ENCODE results near the gene RNF220.
"Not testable (repeated sequence)": the region's sequence is repeated elsewhere in the genome, so short reads cannot be mapped to it uniquely, and the experiment has no call there.

RNF220 gene

DNA sequence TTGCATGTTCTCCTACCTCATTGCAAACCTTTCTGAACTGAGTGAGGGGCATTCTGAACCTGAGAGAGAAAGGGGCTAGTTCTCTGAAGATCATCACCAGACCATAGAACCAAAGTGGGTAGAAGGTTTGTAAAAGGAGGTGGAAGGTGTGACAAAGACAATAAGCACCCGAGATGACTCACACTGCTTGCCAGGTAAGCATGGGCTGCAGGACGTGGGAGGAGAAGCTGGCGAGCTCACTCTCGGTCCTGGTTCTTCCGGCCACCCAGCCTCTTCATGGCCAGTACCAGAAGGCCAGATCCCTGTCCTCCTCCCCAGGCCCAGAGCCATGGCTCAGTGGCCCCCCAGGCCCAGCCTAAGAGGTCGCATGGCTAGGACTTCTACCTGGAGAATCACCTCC, 140.9 kb downstream of the RNF220 start:
- in situ Hi-C loops (cut with MboI; ENCODE audit: low sequenced_read_pairs): no loop called here

DNA sequence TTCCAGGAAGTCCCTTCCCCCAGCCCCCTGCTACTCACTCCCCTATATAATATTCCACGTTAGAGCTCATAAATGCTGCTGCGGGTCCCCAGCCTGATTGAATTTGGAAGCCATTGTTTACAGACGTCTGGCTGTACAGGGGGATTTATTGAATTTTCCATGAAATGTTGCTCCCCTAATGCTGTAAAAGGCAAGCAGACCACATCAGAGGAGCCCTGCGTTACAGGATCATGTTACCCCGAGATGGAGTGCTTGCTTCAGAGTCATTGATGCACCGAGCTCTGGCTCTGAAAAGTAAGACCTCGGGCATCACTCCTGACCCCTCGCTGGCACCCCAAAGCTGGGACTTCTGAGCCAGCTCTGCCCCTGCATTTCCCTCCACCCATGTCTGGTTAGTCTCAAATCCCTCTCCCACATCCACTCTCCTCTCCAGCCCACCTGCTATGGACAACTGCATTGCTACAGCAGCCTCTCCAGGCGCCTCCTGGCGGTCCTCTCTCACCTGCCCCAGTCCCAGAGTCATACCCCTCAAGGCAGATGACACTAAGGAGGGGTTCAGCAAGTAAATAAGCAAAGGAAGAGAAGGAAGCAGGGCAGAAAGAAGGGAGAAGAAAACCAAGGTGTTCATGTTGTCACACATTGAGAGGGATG, 141.5 kb downstream of the RNF220 start:
- in situ Hi-C loops (cut with MboI; ENCODE audit: low sequenced_read_pairs): no loop called here

DNA sequence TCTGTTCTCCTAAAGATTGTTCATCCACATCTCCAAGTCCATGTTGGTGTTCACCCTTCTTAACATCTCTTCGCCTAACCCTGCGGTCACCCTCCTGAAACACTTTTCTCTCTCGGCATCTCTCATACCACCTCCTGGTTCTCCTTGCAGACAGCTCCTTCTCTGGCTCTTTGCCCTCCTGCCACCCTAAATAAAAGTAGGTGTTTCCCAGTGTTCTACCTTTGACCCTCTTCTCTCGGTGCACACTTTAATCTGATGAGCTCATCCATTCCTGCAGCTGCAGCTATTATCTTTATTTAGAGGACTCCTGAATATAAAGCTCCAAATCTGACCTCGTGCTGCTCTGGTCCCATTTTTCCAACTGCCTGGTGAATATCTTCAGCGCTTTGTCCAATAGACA, 142.3 kb downstream of the RNF220 start:
- in situ Hi-C loops (cut with MboI; ENCODE audit: low sequenced_read_pairs): no loop called here

DNA sequence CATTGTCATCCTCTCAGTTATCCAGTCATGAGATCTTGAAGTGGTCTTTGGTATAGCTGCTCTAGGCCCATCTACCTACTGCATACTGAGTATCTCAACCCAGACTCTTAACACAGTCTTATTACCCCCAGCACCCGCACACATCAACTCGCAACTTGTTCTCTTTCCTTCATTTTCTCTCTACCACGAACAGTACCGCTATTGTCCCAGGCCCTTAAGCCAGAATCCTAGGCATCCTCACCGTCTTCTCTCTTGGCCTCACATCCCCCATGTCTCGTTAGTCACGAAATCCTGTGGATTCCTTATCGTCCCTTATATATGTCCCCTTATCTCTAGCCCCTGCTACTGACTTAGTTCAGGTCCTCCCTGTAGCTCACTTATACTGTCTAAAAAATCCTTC, 142.8 kb downstream of the RNF220 start:
- in situ Hi-C loops (cut with MboI; ENCODE audit: low sequenced_read_pairs): no loop called here

DNA sequence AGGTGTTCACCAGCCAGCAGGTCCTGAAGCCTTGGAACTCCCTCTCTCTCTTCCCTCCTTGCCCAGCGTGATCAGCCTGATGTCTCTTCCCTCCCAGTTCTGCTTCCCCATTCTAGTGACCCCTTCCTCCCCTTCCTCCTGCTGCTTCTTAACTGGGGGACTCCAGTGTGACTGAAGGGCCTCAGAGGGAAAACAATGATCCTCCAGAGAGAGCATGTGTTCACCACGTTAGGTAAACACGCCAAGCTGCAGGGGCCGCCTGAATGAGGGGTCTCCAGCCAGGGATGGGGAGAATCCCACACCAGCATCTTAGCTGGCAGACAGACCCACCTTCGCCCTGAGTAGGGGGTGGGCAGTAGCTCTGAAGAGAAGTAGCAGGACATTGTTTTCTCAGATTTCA, 144.5 kb downstream of the RNF220 start:
- in situ Hi-C loops (cut with MboI; ENCODE audit: low sequenced_read_pairs): no loop called here

DNA sequence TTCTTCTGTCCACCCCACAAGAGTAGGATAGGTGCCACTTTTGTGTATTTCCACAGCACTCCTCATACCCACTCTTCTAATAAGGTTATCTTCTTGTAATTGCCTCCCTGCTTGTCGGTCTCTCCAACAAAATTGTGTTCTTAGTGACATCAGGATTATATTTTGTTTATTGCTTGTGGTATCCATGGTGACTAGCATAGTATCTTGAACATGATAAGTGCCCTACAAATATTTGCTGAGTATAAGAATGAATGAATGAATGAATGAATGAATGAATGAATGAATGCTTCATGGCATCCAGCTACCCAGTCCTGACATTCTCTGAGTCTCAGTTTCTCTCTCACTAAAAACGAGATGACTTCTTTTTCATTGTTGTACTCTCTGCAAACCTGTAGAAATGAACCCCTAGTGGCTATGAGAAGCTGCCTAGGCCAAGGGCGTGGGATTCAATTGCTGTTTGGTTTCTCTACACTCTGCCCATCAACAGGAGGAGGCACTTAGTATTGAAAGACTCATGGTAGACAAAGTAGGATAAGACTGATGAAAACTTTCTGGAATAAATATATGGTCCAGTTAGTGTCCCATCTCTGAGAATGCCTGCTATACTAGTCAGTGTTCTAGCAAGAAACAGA, 148.2 kb downstream of the RNF220 start:
- in situ Hi-C loops (cut with MboI; ENCODE audit: low sequenced_read_pairs): no loop called here

DNA sequence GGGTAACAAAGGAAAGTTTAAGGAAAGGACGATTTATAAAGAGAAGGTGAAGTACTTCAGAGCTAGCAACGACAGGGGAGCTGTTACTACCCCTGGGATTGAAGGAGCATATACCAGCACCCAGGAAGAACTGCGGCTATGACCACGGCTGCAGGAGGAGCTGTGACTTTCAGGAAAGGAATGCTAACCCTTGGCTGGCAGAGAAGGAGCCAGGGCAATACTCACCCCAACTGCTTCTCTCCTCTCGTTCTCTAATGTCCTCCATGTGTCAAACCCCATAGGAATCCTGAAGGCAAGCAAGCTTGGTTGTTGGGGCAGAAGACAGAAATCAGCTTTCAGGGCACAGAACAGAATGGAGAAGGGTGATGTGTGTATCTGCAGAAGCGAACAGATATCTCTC, 148.7 kb downstream of the RNF220 start:
- in situ Hi-C loops (cut with MboI; ENCODE audit: low sequenced_read_pairs): no loop called here

DNA sequence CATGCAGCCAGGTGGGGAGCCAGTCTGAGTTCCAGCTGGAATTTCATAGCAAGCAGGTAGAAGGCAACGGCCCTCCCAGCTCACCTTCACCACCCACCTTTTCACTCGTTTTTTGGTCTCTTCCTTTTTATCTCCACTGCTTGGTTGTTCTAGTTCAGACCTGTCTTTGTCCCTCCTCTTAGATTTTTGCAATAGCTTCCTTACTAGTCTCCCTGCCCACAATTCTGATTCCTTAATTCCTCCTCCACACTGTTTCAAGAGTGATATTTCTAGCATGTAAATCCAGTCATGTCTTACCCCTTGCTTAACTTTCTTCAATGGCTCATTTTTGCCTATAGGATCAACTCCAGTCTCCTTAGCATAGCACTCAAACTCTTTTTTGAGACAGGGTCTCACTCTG, 149.7 kb downstream of the RNF220 start:
- in situ Hi-C loops (cut with MboI; ENCODE audit: low sequenced_read_pairs): no loop called here

DNA sequence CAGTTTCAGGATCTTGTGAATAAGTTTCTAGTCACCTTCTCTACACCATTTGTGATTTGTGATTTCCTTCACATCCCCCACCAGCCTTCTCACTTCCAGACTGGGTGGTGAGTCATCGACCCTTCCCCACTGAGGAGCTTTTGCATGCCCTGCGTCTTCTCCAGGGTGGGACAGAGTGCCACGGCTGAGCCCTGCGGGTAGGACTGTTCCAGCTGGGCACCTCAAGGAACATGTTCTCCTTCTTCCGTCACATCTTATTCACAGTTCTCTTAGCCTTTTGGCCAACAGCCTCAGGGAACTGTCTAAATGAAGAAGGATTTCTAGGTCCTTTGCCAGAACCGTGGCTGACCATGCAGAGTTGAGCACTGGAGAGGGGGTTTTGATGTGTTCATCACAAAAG, 152.7 kb downstream of the RNF220 start:
- in situ Hi-C loops (cut with MboI; ENCODE audit: low sequenced_read_pairs): no loop called here

DNA sequence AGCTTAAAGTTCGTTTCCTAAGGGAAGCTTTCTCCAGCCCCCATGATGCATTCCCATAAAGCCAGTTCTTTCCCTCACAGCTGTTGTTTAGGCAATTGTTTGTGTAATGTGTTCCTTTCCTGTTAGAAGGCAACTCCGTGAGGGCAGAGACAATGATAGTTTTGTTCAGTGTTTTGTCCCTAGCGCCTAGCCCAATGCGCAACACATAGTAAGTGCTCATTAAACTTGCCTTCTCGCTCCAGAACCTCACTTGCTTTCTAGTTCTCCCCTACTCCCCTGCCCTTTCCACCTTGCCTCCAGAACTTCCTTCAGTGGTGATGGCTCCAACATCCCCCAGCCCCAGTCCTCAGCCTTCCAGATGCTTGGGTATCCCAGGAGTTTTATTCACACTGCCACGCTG, 153.8 kb downstream of the RNF220 start:
- in situ Hi-C loops (cut with MboI; ENCODE audit: low sequenced_read_pairs): no loop called here

DNA sequence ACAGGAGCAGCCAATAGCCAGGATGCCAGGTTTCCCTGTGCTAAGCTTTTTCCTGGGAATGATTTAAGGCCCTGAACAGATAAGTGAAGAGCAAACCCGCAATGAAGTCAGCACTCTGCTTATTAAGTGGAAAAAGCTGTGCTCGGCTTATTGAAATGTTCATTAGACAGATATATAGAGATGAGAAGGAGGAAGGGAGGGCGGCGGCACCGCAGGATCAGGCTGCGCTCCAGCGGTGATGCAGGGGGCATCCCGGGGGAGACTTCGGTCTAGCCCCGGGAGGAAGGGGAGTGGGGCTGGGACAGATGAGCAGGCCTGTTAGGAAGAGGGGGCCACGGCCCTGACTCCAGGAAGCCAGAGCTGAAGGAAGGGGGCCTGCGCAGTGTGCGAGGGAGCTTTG, 154.3 kb downstream of the RNF220 start:
- in situ Hi-C loops (cut with MboI; ENCODE audit: low sequenced_read_pairs): no loop called here

DNA sequence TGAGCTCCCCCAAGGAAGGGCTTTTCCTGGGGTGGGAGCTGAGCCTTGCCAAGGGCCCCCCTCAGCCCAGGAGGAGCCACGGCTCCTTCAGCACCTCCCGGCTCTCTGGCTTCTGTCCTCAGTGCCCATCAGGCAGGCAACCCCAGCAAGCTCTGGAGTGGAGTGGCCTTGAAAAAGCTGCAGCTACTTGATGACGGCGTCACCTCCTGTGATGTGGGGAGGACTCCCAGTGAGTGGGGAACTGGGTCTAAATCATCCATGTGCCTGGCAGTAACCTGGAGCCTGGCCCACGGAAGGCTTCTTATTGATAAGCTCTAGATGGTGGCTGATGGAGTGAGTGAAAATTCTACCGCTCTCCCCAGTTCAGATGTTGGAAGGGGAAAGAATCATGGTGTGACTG, 154.9 kb downstream of the RNF220 start:
- in situ Hi-C loops (cut with MboI; ENCODE audit: low sequenced_read_pairs): no loop called here

DNA sequence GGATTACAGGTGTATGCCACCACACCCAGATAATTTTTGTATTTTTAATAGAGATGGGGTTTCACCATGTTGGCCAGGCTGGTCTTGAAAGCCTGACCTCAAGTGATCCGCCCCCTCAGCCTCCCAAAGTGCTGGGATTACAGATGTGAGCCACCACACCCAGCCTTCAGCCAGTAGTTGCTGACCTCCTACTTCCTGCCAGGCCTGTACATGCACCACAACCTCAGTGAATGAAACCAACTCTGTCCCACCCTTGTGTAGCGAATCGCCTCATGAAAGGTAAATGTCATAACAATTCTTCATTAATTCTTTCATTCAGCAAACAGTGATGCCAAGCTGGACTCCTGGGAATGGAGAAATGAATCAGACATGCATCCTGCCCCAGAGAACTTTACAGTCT, 155.6 kb downstream of the RNF220 start:
- in situ Hi-C loops (cut with MboI; ENCODE audit: low sequenced_read_pairs): not testable (repeated sequence)

DNA sequence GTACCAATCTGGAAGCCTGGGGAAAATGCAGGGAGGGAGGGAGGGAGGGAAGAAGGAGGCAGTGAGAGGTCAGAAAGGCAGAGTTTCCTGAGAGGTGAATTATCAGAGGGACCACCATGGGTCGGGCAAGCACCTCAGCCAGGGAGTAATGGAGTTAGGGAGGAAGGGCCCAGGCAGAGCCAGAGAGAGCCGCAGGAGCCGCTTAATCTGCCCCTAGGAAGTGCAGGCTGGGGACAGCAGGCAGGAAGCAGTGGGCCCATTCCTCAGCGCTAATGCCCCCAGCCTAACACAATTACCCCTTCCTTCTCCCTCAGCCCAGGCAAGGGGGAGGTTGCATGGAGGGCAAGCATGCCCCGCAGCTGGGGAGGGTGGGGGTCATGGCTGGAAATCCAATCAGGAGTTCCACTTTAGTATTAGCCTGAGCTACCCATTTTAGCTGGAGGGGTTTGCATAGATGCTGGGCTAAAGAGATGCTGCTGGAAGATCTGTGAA, 160.2 kb downstream of the RNF220 start:
- in situ Hi-C loops (cut with MboI; ENCODE audit: low sequenced_read_pairs): no loop called here

DNA sequence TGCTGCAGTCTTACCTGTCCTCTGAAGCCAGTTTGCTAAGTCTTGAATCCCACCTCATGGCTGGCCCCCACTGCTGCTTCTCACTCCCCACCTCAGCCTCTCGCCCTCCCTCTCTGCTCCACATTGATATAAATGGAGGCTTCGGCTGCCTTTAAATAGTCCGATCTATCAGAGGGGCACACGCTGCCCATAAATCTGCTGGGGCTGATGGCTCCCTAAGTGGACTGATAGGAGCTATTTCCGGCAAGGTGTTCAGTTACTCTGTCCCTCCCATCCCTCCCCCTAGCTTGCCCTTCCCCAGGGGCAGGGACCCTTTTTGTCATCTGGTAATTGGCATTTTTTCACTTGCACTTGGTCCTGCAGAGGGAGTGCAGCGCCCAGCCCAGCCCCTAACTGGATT, 160.8 kb downstream of the RNF220 start:
- in situ Hi-C loops (cut with MboI; ENCODE audit: low sequenced_read_pairs): no loop called here

DNA sequence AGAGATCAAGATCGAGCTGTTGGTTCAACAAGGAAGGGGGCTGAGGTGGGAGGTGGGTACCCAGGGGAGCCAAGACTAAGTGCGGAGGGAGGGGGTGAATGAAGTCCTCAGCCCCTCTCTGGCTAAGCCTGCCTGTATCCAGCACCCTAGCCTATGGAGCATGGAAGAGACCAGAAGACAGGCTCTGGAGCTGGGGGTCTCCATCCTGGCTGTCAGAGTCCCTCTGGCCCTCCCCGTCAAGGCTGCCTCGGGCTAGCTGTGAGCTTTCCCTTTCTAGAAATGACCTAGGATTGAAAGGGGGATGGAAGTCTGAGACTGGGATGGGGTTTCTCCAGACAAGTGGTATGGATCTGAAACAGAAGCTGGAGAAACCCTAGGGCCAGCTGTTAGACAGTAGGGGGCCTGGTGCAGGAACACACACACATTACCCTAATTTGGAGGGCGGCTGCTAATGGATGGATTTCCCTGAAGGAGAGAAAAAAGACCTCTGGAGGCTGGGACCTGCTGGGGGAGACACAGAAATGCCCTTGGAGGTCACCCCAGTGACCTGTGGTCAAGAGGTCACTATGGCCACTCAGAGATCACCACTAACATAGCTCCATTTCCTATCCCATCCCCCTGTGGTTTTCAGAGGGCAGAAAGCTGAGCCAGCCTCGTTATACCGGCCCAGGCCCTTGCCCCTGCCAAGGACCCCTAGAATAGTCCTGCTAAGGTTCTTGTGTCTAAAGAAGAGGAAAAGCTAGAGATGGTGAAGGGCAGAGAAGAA, 161.4 kb downstream of the RNF220 start:
- in situ Hi-C loops (cut with MboI; ENCODE audit: low sequenced_read_pairs): no loop called here

DNA sequence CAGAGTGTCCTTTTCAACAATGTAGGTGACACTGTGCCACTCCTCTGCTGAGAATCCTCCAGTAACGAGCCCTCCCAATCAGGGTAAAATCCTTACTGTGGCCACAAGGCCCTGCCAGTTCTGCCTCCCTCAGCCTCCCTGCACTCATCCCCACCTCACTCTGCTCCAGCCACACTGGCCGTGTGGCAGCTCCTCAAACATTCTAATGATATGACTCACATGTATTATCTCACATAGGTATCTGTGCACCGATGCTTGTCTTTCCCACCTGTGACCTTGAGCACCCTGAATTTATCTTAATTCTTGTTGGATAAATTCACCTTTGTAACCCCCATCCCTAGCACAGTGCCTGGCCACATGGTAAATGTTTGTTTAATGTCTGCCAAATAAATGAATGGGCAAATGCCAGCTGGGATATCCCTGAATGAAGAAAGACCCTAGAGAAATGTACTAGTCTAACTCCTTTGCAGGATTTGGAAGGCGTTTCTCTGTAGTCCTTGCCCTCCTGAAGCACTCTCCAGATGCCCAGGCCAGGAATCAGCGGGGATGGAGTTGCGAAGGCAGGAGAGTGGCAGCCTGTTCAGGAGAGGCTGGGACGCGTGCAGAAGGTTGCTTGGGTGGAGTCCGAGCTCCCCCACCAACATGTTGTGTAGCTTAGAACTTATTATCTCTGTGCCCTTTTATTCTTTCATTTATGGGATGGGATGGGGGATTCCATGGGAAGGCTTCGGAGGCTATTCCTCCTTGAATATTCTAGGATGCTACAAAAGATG, 163.3 kb downstream of the RNF220 start:
- in situ Hi-C loops (cut with MboI; ENCODE audit: low sequenced_read_pairs): no loop called here

DNA sequence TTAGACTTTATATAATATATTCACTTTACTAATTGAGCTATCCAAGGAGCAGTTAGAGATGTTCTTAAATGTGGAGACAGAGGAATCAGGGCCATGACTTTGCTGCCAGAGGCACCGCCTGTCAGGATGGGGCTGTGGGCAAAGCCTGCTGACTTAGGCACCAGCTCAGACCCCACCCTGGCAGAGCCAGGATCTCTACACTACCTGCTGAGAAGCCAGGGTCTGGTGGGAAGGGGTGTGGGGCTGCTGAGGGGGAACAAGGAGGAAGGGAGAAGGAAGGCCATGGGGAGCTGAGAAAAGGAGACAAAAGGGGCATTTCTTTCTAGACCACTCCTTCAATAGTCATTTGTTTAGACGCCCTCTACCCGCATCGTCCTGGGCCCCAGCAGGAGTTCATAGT, 164.4 kb downstream of the RNF220 start:
- in situ Hi-C loops (cut with MboI; ENCODE audit: low sequenced_read_pairs): no loop called here

DNA sequence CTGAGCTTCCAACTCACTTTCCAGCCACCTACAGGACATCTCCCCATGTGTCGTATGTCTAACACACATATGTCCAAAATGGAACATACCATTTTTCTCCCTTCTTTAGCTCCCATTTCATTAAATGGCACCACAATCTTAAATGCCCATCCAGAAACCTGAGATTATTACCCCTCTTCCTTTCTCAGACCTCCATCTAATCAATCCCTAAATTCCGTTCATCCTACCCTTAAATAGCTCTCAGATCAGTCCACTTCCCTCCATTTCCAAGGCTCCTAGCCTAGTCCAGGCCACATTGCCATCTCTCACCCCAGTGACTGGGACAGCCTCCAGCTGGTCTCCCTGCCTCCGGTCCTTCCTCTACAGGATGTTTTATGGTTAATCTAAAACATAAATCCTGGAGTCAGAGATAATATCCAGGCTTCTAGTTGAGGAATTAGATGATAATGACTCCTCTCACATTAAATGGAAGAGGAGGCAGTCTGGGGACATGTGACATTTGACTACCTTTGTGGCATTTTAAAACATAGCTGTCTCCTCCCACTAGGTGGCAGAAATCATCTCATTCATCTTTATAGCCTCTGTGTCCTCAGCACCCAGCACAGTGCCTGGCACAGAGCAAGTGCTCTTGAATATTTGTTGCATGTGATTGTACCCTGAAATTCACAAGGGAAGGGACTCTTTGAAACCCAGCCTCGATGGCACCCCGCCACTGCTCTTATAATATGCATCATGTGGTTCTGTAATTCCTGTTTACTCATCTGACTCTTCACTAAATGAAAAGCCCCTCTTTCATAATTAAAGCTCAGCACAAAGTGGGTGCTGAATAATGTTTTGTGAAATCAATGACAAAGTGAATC, 166.9 kb downstream of the RNF220 start:
- in situ Hi-C loops (cut with MboI; ENCODE audit: low sequenced_read_pairs): no loop called here

DNA sequence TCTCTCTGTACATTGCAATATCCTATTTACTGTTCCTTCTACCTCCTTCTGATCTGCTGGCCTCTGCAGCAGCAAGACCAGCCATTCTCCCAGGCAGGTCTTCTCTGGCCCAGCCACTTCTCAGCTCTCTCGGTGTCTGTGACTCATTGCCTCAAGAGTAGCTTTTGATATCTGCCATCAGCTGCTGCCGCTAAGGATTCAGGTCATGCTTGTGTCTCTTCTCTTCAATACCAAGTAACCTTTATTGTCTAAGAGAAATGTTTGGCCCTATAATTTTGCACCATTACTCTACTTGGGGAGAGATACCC, 167.5 kb downstream of the RNF220 start:
- in situ Hi-C loops (cut with MboI; ENCODE audit: low sequenced_read_pairs): no loop called here

DNA sequence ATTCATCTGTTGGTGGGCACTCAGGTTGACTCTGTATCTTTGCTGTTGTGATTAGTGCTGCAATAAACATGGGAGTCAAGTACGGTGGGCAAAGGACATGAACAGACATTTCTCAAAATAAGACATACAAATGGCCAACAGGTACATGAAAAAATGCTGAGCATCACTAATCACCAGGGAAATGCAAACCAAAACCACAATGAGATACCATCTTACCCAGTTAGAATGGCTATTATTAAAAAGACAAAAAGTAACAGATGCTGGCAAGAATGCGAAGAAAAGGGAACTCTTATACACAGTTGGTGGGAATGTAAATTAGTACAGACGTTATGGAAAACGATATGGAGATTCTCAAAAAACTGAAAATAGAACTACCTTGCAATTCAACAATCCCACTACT, 170.3 kb downstream of the RNF220 start:
- in situ Hi-C loops (cut with MboI; ENCODE audit: low sequenced_read_pairs): no loop called here

Measured in hTERT RPE-1 (cell line).